Choroid plexus epithelial cell (primary cell): ENCODE measurements around the gene LAMA5.

Source experiments
- DNase-seq: peaks from one replicate; pipeline ENCODE4 v3.0.0-alpha.2; 2010; ENCODE audit warnings: low read depth
- H3K4me3 ChIP-seq: 2 replicates; pipeline ENCODE4 v1.5.1; 2011; ENCODE audit warnings: low read depth, mild to moderate bottlenecking, control low read depth, low read length, moderate library complexity
- CTCF ChIP-seq: conservative IDR thresholded peaks from 2 replicates; pipeline ENCODE4 v1.5.1; 2011; ENCODE audit warnings: low read depth, mild to moderate bottlenecking, control low read depth, inconsistent platforms, low read length, moderate library complexity

Gene LAMA5

GRCh38 chr20:62289131-62289530 lies 78.0 kb downstream of the LAMA5 start:
- TF ChIP-seq CTCF: no peak
- DNase-seq: no peak
- no peak overlapping the region for H3K4me3 ChIP-seq

- no peak for DNase-seq
- H3K4me3 ChIP-seq: no peak overlapping the region
- no peak for TF ChIP-seq CTCF
These were observed 78.5 kb downstream of the LAMA5 start for GRCh38 chr20:62288535-62289105.

GRCh38 chr20:62287759-62288534 lies 79.2 kb downstream of the LAMA5 start:
- no peak for DNase-seq
- no peak overlapping the region for H3K4me3 ChIP-seq
- no peak for TF ChIP-seq CTCF

GRCh38 chr20:62287129-62287528 lies 80.0 kb downstream of the LAMA5 start:
- no peak overlapping the region for H3K4me3 ChIP-seq
- no peak for DNase-seq
- TF ChIP-seq CTCF: no peak

GRCh38 chr20:62286493-62287064 lies 80.5 kb downstream of the LAMA5 start:
- no peak for DNase-seq
- no peak for TF ChIP-seq CTCF
- no peak overlapping the region for H3K4me3 ChIP-seq

- H3K4me3 ChIP-seq: no peak overlapping the region
- TF ChIP-seq CTCF: no peak
- no peak for DNase-seq
These were observed 81.4 kb downstream of the LAMA5 start for GRCh38 chr20:62285722-62286121.
